BJ (cell line): ENCODE data around the gene B3GAT3. TPM values are rescaled to one million over a fixed set of nuclear protein-coding genes. Genes with fewer than 3 reads are reported as not detected.

ENCODE experiments used
- CTCF ChIA-PET: fragments of 350-600 bp; formaldehyde crosslinking; extraction: SDS; loops from one replicate; lab custom pipeline; 2021; ENCODE audit warnings: antibody characterized with exemption, inconsistent platforms; lab: Yijun Ruan, JAX
- POLR2A ChIA-PET: fragments of 300-600 bp; sonication (Branson Sonifier 250); formaldehyde crosslinking; extraction: SDS; loops from one replicate; lab custom pipeline; 2021; ENCODE audit warnings: antibody characterized with exemption; lab: Charles Lee
- DNase-seq: peaks from one replicate; pipeline ENCODE4 v3.0.0-alpha.2; 2011; ENCODE audit warnings: low read depth
- H3K27me3 ChIP-seq: 2 replicates; pipeline ENCODE4 v1.6.0; 2011; ENCODE audit warnings: low read length; ENCODE audit not compliant: control insufficient read depth, insufficient read depth
- H3K36me3 ChIP-seq: 2 replicates; pipeline ENCODE4 v1.5.1; 2011; ENCODE audit warnings: low read length; ENCODE audit not compliant: control insufficient read depth, insufficient read depth
- H3K4me3 ChIP-seq: 2 replicates; pipeline ENCODE4 v1.5.1; 2011; ENCODE audit warnings: low read depth, mild to moderate bottlenecking, control low read depth, low read length
- polyA plus RNA-seq: library from polyadenylated mRNA; depleted of rRNA; stranded (reverse); fragments of >200 nt; gene quantifications from 2 replicates; pipeline ENCODE4 v1.2.3, GENCODE V29; 2011
- TF ChIP-seq, protein P1 (sequence below): IDR thresholded peaks from 2 replicates; pipeline ENCODE4 v1.5.1; 2011; ENCODE audit warnings: low read depth, mild to moderate bottlenecking, control low read depth, inconsistent platforms, low read length, moderate library complexity; ENCODE audit not compliant: insufficient read depth

Gene B3GAT3
- polyA plus RNA-seq, 1 experiment: 42.4 TPM

DNA sequence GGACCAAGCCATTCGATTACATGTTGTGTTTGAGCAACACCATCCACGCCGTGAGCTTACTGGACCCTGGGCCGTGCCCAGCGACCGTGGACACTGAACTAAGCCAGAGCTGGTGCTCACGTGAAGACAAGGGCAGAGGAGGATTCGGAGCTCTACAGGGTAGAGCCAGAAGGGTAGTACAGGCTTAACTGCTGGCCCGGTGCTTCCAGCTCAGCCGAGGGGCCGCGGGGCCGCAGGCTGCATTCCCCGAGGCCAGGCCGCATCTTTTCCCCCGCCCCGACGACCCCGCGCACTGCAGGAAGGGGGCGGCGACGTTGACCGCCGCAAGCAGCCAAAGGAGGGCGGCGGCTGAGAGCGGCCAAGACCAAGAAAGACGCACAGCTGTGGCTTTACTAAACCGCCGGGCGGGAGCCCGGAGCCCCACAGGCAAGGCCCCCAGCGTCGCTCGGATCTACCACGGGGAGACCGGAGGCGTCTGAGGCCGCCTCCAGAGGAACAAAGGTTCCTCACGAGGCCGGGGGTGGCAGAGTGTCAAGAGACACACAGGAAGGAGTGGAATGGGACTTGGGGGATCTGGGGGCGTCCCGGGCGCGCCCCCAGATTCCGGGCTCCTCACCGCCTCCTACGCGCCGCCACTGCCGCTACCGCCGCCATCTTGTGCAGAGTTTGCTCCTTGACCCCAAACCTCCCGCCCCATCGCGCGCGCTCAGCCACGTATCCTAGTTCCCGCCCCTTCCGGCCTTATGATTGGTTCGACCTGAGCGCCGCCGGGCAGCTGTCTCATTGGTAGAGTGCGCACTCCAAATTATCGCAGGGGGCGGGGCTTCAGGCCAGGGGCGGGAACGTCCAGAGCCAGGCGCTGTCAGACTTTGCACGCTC is 24.4 kb upstream of the B3GAT3 start, which contains the start of gene GANAB:
TSS of gene GANAB (minus strand) at position 668 of the 879 bp plus-strand sequence. CDS start at position 654, 14 bp downstream.
- peak within 1 kb of the TSS; percentile 73 for H3K4me3 ChIP-seq
- CTCF ChIA-PET: interaction anchor here (0.6 to 1.1 kb wide), 2 partner anchors 221 to 1559 kb away, joined by 3 read pairs; no protein-coding TSS in a partner anchor
- POLR2A ChIA-PET: interaction anchor here (1.5 kb wide), 1 partner anchor 19 kb away, joined by 19 read pairs; the partner anchor contains the start of genes C11orf98 and CSKMT
- H3K36me3 ChIP-seq: peaks cover 25% of the 10 kb centered on the region
- DNase-seq: peak; percentile 87
- TF ChIP-seq, protein P1, sequence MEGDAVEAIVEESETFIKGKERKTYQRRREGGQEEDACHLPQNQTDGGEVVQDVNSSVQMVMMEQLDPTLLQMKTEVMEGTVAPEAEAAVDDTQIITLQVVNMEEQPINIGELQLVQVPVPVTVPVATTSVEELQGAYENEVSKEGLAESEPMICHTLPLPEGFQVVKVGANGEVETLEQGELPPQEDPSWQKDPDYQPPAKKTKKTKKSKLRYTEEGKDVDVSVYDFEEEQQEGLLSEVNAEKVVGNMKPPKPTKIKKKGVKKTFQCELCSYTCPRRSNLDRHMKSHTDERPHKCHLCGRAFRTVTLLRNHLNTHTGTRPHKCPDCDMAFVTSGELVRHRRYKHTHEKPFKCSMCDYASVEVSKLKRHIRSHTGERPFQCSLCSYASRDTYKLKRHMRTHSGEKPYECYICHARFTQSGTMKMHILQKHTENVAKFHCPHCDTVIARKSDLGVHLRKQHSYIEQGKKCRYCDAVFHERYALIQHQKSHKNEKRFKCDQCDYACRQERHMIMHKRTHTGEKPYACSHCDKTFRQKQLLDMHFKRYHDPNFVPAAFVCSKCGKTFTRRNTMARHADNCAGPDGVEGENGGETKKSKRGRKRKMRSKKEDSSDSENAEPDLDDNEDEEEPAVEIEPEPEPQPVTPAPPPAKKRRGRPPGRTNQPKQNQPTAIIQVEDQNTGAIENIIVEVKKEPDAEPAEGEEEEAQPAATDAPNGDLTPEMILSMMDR: no peak
- no peaks in the 10 kb centered on the region for H3K27me3 ChIP-seq

DNA sequence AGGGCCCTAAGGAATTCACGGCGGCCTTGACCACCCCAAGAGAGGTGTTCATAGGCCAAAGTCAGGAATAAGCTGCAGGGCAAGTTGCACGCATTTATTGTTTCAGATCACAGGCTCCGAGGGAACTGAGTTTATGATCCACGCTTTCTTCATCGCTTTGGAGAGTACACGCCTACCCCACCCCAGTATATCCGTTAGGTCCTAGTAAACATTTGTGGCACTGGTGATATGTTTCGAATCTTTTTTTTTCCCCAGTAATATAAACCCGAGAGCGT is 23.8 kb upstream of the B3GAT3 start:
- CTCF ChIA-PET: interaction anchor here (0.6 to 1.1 kb wide), 2 partner anchors 221 to 1559 kb away, joined by 3 read pairs; no protein-coding TSS in a partner anchor
- TF ChIP-seq, protein P1: no peak
- peak overlapping the region; percentile 73 for H3K4me3 ChIP-seq
- H3K27me3 ChIP-seq: no peaks in the 10 kb centered on the region
- POLR2A ChIA-PET: interaction anchor here (1.5 kb wide), 1 partner anchor 20 kb away, joined by 19 read pairs; the partner anchor contains the start of genes C11orf98 and CSKMT
- no peak for DNase-seq
- H3K36me3 ChIP-seq: peaks cover 25% of the 10 kb centered on the region

DNA sequence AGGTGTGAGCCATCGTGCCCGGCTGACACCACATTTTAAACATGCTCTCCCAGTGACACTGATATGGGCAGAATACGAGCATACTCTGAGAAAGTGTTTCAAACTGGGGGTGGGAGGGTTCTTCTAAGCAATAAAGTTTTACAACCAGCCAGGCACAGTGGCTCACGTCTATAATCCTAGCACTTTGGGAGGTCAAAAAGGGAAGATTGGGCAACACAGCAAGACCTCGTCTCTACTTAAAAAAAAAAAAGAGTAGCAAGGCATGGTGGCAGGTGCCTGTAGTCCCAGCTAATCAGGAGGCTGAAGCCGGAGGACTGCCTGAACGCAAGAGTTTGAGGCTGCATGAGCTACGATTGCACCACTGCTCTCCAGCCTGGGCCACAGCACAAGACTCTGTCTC is 22.4 kb upstream of the B3GAT3 start:
- TF ChIP-seq, protein P1: no peak
- Histone ChIP-seq H3K4me3 (no peak overlapping the region), H3K36me3 (peaks cover 23% of the 10 kb centered on the region), H3K27me3 (no peaks in the 10 kb centered on the region)
- POLR2A ChIA-PET: no interaction called here
- CTCF ChIA-PET: interaction anchor here (0.7 to 1.1 kb wide), 3 partner anchors 29 to 52 kb away, joined by 3 to 4 read pairs (median 3); partner anchors contain the start of gene TUT1
- no peak for DNase-seq

DNA sequence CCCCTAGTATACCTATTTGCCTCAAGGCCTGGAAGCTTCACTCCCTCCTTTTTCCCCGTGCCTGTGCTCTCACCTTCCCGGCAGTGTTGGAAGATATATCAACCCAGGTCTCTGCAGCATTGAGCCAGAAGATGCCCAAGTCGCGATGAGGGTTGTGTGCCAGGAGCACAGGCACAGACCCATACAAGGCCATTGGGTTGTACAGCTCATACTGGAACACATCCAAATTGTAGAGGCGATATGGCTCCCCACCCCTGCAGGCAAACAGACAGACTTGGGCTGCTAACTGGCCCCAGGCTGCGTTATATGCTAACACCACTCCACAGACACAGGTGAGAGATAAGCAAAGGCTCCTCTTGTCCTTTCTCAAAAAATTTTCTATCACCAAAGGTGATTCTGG is 10.7 kb upstream of the B3GAT3 start:
- POLR2A ChIA-PET: interaction anchor here (0.5 kb wide), 1 partner anchor 229 kb away, joined by 9 read pairs; no protein-coding TSS in a partner anchor

More for the DNA sequence above, 10.7 kb upstream of the B3GAT3 start:
- no peak for DNase-seq
- Histone ChIP-seq H3K36me3 (peaks cover 54% of the 10 kb centered on the region), H3K4me3 (no peak overlapping the region), H3K27me3 (no peaks in the 10 kb centered on the region)
- TF ChIP-seq, protein P1: no peak
- CTCF ChIA-PET: no interaction called here
